Ovary (tissue), 9 donors: Measurements from ENCODE around the gene AKAP6. TPM values are rescaled to one million over a fixed set of nuclear protein-coding genes. Genes with fewer than 3 reads are reported as not detected.

Experiments used
- DNase-seq, 5 donors: peaks; one replicate each; pipeline ENCODE4 v3.0.0-alpha.2; 2019 to 2020
- H3K27ac ChIP-seq, 2 donors: fragments of 200-600 bp; one replicate each; pipeline versions ENCODE4 v1.5.1 to v1.8.0; 2019 to 2022
- H3K27me3 ChIP-seq: fragments of 200-600 bp; one replicate; pipeline ENCODE4 v1.8.0; 2022
- H3K36me3 ChIP-seq: fragments of 200-600 bp; sonication (generic); one replicate; pipeline ENCODE4 v1.5.1; 2019
- H3K4me1 ChIP-seq: one replicate; pipeline ENCODE4 v1.8.1; 2013; ENCODE audit warnings: mild to moderate bottlenecking, moderate library complexity; ENCODE audit not compliant: insufficient read depth
- H3K4me3 ChIP-seq: fragments of 200-600 bp; sonication (generic); one replicate; pipeline ENCODE4 v1.5.1; 2017
- H3K9me3 ChIP-seq, 2 donors: fragments of 200-600 bp in 1 of 2; sonication (generic) in 1 of 2; one replicate each; pipeline versions ENCODE4 v1.5.1 to v1.8.1; 2013 to 2019; ENCODE audit warnings: mild to moderate bottlenecking in 1 of 2, moderate library complexity in 1 of 2
- CTCF ChIP-seq, 3 donors: fragments of 450-650 bp in 2 of 3; fragments of 200-600 bp in 1 of 3; IDR thresholded peaks; one replicate each; pipeline versions ENCODE4 v1.5.1 to v1.8.0; 2016 to 2022; ENCODE audit warnings: antibody characterized with exemption in 3 of 3, mild to moderate bottlenecking in 1 of 3
- EP300 ChIP-seq: sonication (generic); formaldehyde crosslinking; IDR thresholded peaks from one replicate; pipeline ENCODE4 v1.6.1; 2017; ENCODE audit warnings: antibody characterized with exemption
- POLR2A ChIP-seq: fragments of 450-650 bp; IDR thresholded peaks from one replicate; pipeline ENCODE4 v1.6.1; 2017; ENCODE audit warnings: antibody characterized with exemption, mild to moderate bottlenecking, moderate library complexity
- WGBS, 3 donors: extraction: QIAGEN DNeasy Blood & Tissue Kit in 1 of 3; methylation state at CpG; one replicate each; pipeline versions ENCODE4 v1.1.5 to v1.1.7; 2013 to 2017; 5-methylcytosine and 5-hydroxymethylcytosine counted together
- intact Hi-C, 4 donors: fragments of 100-400 bp; cut with DNase I; formaldehyde crosslinking; loops; one replicate each; pipeline versions ENCODE4 v1.11.0 to v1.15.1; 2022 to 2023
- polyA plus RNA-seq, 2 donors: library from polyadenylated mRNA; stranded (reverse); fragments of 200-250 nt in 1 of 2; fragments of 350-450 nt in 1 of 2; fragmentation: Illumina TruSeq in 1 of 2; extraction: RNeasy Lipid Tissue Mini Kit (QIAGEN cat#74804) in 1 of 2; gene quantifications; one replicate each; pipeline ENCODE4 v1.2.3, GENCODE V29; 2013 to 2014
- total RNA-seq, 7 donors: library from RNA; depleted of rRNA in 2 of 7; stranded (reverse); fragments of >200 nt in 2 of 7; fragmentation: NEBNext Ultra II Directional in 3 of 7; extraction: Animal tissue kit (Norgen Biotek cat#: 25700) in 3 of 7; gene quantifications; one replicate each; pipeline versions ENCODE4 v1.1.0 to v1.2.4, GENCODE V29; 2016 to 2023
- donor health status: DM: no; HTN: no; CAD: no; lungs with moderate emphysema.
- donor health status: DM: no; HTN: no; CAD: no.
- donor health status: Bipolar disorder and iron deficiency.
- donor health status: DM: yes; HTN: yes; CAD: no.
- donor health status: DM: no; HTN: no; CAD: no.
- donor health status: DM: yes; HTN: yes; CAD: no.

AKAP6 gene
- total and polyA plus RNA-seq, 9 donors: 2.3 to 13.1 (median 6.9) TPM

DNA sequence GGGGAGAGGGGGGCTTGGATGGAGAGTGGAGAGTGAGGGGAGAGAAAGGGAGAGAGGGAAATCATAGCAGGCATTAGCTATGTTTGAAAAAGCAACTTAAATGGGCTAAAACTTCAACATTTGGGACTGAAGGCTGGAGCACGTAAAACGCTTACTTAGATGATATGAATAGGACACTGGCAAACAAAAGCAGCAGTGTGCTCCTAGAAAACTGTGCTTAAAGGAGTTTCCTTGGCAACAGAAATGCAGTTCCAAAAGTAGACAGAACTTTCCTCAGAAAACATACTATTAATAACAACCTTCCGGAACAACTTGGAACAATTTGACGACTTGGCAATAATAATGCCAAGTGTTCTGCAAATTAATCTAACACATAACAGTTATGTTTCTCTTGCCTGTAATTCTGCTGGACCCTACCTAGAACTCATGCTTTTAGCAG lies 374.1 kb downstream of the AKAP6 start:
- Histone ChIP-seq H3K9me3 (no peaks in the 10 kb centered on the region), H3K36me3 (no peaks in the 10 kb centered on the region), H3K27ac (peak overlapping the region; percentile 23 to 76), H3K4me1 (peaks cover 5% of the 10 kb centered on the region), H3K27me3 (no peaks in the 10 kb centered on the region), H3K4me3 (no peak overlapping the region)
- TF ChIP-seq POLR2A: no peak
- no peak for TF ChIP-seq EP300
- TF ChIP-seq CTCF (IDR thresholded peaks at IDR 0.05): no peak
- WGBS, 3 donors: 0 to 3% (median 3%) methylated on average over 4 of the region's 4 CpGs
- DNase-seq: peak in 1 of 5 donors; percentile 23
- intact Hi-C loops: no loop called here

DNA sequence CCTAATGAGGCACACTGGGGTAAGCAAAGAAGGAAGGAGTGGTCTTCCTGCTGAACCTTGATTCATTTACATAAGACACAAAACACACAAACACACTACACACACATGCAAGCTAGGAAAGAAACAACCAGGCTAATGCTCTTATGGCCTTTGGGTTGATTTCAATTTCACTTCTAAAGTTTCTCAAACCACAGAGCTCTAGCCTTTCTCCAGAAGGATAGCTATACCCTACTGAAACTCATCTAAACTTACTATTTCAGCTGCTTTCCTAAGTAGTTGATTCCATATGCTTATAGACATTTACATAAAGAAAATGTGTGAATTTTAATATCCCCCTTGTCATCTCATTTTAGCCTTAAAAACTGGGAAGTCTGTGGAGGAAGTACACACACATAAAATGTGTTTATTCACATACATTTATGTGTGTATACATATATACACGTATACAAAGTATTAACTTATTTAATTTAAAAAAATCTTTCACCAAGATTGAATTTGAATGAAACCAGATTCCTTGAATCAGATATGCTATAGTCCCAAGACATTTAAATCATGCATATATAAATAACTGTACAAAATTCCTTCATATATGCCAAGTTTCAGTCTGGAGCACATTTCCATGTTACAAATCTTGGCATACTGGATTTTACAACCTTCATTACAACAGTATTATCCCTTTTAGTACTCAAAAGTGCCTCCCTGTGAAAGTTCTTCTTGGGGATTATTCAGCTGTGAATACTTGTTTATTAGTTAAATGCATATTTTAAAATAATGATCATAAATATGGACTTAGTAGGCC lies 377.8 kb downstream of the AKAP6 start:
- no peak for TF ChIP-seq POLR2A
- TF ChIP-seq CTCF (IDR thresholded peaks at IDR 0.05): no peak
- no peak for TF ChIP-seq EP300
- intact Hi-C loops: no loop called here
- 78 to 90% (median 83%) methylated on average over 1 of the region's 1 CpG for WGBS, 3 donors
- no peak overlapping the region for H3K27ac ChIP-seq
- H3K36me3 ChIP-seq: no peaks in the 10 kb centered on the region
- H3K4me3 ChIP-seq: no peak overlapping the region
- no peaks in the 10 kb centered on the region for H3K9me3 ChIP-seq
- no peak for DNase-seq
- H3K4me1 ChIP-seq: peaks cover 3% of the 10 kb centered on the region
- H3K27me3 ChIP-seq: no peaks in the 10 kb centered on the region

DNA sequence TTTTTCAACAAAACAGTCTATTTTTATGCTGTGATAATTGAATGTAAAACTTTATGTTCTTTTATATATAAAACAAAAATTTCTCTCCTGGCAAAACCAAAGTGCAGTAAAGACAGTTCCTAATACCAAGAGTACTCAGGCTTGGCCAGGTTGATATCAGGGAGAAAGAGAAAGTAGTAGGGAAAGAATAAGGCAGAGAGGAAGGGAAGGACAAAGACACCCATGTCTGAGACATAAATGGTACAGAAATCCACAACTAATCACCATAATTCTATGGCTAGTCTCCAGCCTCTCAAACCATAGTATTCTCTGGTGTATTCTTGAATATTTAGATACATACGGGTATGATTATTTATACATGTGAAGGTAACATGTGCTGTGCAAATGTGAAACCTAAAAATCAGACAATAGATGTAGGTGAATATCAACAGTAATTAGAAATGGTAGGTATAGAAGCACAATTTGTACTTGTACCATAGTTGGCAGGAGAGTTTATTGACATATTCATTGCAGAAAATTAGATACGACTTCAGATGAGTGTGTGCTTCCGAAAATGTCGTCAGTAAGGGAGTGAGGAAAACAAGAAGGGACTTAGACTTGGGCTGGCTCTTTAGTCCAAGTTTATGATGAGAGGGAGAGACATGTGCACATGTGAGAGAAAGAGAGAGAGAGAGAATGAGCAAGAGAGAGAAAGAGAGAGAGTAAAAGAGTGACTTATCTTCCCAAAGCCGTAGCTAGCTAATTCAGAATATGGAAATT lies 378.8 kb downstream of the AKAP6 start:
- no peaks in the 10 kb centered on the region for H3K9me3 ChIP-seq
- intact Hi-C loops: no loop called here
- H3K27me3 ChIP-seq: no peaks in the 10 kb centered on the region
- no peak for TF ChIP-seq POLR2A
- no peak for TF ChIP-seq CTCF (IDR thresholded peaks at IDR 0.05)
- TF ChIP-seq EP300: no peak
- no peaks in the 10 kb centered on the region for H3K4me1 ChIP-seq
- WGBS, 3 donors: 32 to 45% (median 36%) methylated on average over 5 of the region's 5 CpGs
- peak overlapping the region in 1 of 2 donors; percentile 24 for H3K27ac ChIP-seq
- no peaks in the 10 kb centered on the region for H3K36me3 ChIP-seq
- DNase-seq: no peak
- no peak overlapping the region for H3K4me3 ChIP-seq

DNA sequence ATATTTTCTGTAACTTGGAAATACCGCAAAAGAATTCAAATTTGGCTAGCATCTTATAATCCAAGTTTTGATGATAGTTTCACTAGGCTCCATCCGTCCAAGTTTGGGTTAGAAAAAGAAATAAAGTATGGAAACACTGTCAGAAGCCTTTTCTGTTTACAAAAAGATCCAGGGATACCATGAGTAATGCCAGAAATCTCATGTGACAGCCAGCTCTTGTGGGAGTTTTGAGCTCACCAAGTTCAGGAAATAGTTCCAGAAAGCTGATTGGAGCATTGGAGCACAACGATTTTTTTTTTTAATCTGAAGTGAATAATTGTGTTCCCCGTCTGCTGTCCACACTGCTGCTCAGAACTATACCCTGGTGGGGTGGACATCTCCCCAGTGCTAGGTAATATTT lies 379.9 kb downstream of the AKAP6 start:
- intact Hi-C loops: no loop called here
- Histone ChIP-seq H3K9me3 (no peaks in the 10 kb centered on the region), H3K27ac (peak overlapping the region; percentile 8 to 49), H3K27me3 (no peaks in the 10 kb centered on the region), H3K36me3 (no peaks in the 10 kb centered on the region), H3K4me3 (no peak overlapping the region), H3K4me1 (no peaks in the 10 kb centered on the region)
- peak in 2 of 5 donors; percentile 36 to 57 for DNase-seq
- WGBS, 3 donors: 4% methylated on average over 4 of the region's 4 CpGs
- TF ChIP-seq POLR2A (no peak), EP300 (no peak), CTCF (IDR thresholded peaks at IDR 0.05) (no peak)
